HEK293T (cell line): ENCODE results near the gene LRPAP1.

Source experiments
- ELF4 ChIP-seq: fragments of 450-650 bp; IDR thresholded peaks from 2 replicates; pipeline ENCODE4 v1.6.1; 2017; ENCODE audit warnings: antibody characterized with exemption
- FOXM1 ChIP-seq: fragments of 450-650 bp; IDR thresholded peaks from 2 replicates; pipeline ENCODE4 v1.6.1; 2017; ENCODE audit warnings: mild to moderate bottlenecking, borderline replicate concordance
- PKNOX1 ChIP-seq: fragments of 450-650 bp; IDR thresholded peaks from 2 replicates; pipeline ENCODE4 v1.6.1; 2016
- SP1 ChIP-seq: fragments of 450-650 bp; IDR thresholded peaks from 2 replicates; pipeline ENCODE4 v1.6.1; 2017

DNA sequence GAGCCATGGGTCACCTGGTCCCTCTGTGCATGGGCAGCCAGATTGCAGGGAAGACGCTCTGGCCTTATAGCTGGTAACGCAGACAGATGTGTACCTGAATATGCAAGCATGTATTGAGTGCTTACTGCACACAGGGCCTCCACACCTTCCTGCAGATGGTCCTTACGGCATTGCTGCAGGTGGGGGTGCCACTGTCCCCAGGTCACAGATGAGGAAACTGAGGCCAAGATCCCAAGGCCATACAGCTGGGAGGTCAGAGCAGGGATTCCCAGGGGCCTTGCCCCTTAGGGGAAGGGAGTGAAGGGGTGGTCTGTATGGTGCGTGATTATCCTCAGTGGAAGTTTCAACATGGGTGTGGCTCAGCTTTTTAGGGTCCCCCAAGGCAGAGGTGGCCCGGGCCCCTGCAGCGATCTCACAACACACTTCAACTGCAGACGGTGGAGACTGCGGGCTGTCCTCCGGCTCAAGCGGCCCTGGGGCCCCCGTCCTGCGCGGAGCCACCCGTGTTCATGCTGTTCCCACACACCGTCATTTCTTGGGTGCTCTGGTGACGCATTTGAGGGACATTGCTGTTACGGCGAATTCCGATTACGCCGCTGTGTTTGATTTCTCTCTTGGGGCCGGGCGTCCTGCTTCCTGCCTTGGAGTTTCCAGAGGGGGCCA lies 61.0 kb downstream of the LRPAP1 start:
- no peak for TF ChIP-seq PKNOX1
- TF ChIP-seq ELF4 = no peak
- TF ChIP-seq FOXM1 = no peak
- TF ChIP-seq SP1 = no peak
